ENCODE results near the gene GJC3. TPM values are rescaled to one million over a fixed set of nuclear protein-coding genes. Genes with fewer than 3 reads are reported as not detected.
"Not testable (repeated sequence)": the region's sequence is repeated elsewhere in the genome, so short reads cannot be mapped to it uniquely, and the experiment has no call there.

Gene GJC3
- total RNA-seq (under 1 TPM; 0.43 to 0.71 TPM), polyA plus RNA-seq (ENCODE audit: insufficient read depth, low read depth, low replicate concordance) (0.79 TPM)
- long read RNA-seq, donor 1, partial matches to known transcripts: 0 of 3 reads
- long read RNA-seq, donor 1, other reads (novel, unspliced or antisense): 0 of 3 reads
- long read RNA-seq, donor 2, partial matches to known transcripts: 0 of 1 reads
- long read RNA-seq, donor 2, other reads (novel, unspliced or antisense): 0 of 1 reads

- Histone ChIP-seq H3K9me3 (no peaks in the 10 kb centered on the region), H3K27ac (no peak within 1 kb of the TSS), H3K4me3 (no peak within 1 kb of the TSS), H3K4me1 (no peaks in the 10 kb centered on the region), H3K36me3 (ENCODE audit: low read depth, missing control alignments) (no peaks in the 10 kb centered on the region), H3K27me3 (no peaks in the 10 kb centered on the region)
- peak; percentile 51 for DNase-seq
- 22 to 30% methylated on average over 15 to 22 of the region's 22 CpGs for WGBS, 2 donors
- intact Hi-C loops (cut with DNase I; ENCODE audit: low total_unique reads): no loop called here
- no peak for TF ChIP-seq CTCF (IDR thresholded peaks at IDR 0.05)
- TF ChIP-seq POLR2A (IDR thresholded peaks at IDR 0.05): no peak
Observed at GRCh38 chr7:99928994-99929729, at the start of gene GJC3. TSS of gene GJC3 (minus strand) at chr7:99929620. CDS start at chr7:99929620, 0 bp downstream.

- no peak overlapping the region for H3K27ac ChIP-seq
- no peaks in the 10 kb centered on the region for H3K9me3 ChIP-seq
- H3K27me3 ChIP-seq: no peaks in the 10 kb centered on the region
- TF ChIP-seq CTCF (IDR thresholded peaks at IDR 0.05) (no peak), POLR2A (IDR thresholded peaks at IDR 0.05) (no peak)
- no peaks in the 10 kb centered on the region for H3K36me3 ChIP-seq (ENCODE audit: low read depth, missing control alignments)
- WGBS, 2 donors: 89 to 93% methylated on average over 13 of the region's 13 CpGs
- intact Hi-C loops (cut with DNase I; ENCODE audit: low total_unique reads): no loop called here
- DNase-seq: no peak
- no peaks in the 10 kb centered on the region for H3K4me1 ChIP-seq
- no peak overlapping the region for H3K4me3 ChIP-seq
Observed at GRCh38 chr7:99976626-99977025, 47.2 kb upstream of the GJC3 start.

- Histone ChIP-seq H3K4me3 (no peak within 1 kb of the TSS), H3K27ac (no peak within 1 kb of the TSS), H3K27me3 (no peaks in the 10 kb centered on the region), H3K36me3 (ENCODE audit: low read depth, missing control alignments) (no peaks in the 10 kb centered on the region), H3K9me3 (no peaks in the 10 kb centered on the region), H3K4me1 (no peaks in the 10 kb centered on the region)
- intact Hi-C loops (cut with DNase I; ENCODE audit: low total_unique reads): no loop called here
- WGBS, 2 donors: 68 to 79% methylated on average over 5 of the region's 5 CpGs
- no peak for TF ChIP-seq POLR2A (IDR thresholded peaks at IDR 0.05)
- TF ChIP-seq CTCF (IDR thresholded peaks at IDR 0.05): no peak
- peak; percentile 47 for DNase-seq
Observed at GRCh38 chr7:99975782-99976521, 46.5 kb upstream of the GJC3 start, which contains the start of gene AZGP1. TSS of gene AZGP1 (minus strand) at chr7:99976031. CDS start at chr7:99976020, 11 bp downstream.

GRCh38 chr7:99974681-99975080 is 45.3 kb upstream of the GJC3 start:
- Histone ChIP-seq H3K27ac (no peak overlapping the region), H3K4me1 (no peaks in the 10 kb centered on the region), H3K36me3 (ENCODE audit: low read depth, missing control alignments) (no peaks in the 10 kb centered on the region), H3K9me3 (no peaks in the 10 kb centered on the region), H3K4me3 (no peak overlapping the region), H3K27me3 (no peaks in the 10 kb centered on the region)
- TF ChIP-seq CTCF (IDR thresholded peaks at IDR 0.05): no peak
- TF ChIP-seq POLR2A (IDR thresholded peaks at IDR 0.05): no peak
- no peak for DNase-seq
- WGBS, 2 donors: 71 to 75% methylated on average over 1 of the region's 1 CpG
- intact Hi-C loops (cut with DNase I; ENCODE audit: low total_unique reads): no loop called here

- H3K27me3 ChIP-seq; H3K4me1 ChIP-seq; DNase-seq; H3K4me3 ChIP-seq; intact Hi-C loops (cut with DNase I; ENCODE audit: low total_unique reads); H3K9me3 ChIP-seq; H3K27ac ChIP-seq; H3K36me3 ChIP-seq (ENCODE audit: low read depth, missing control alignments): not testable (repeated sequence)
- WGBS, 2 donors: 90 to 92% methylated on average over 7 of the region's 7 CpGs
Observed at GRCh38 chr7:99973817-99974216, 44.4 kb upstream of the GJC3 start.
